KOPT-K1 (cell line): ENCODE results near the gene AGRN.
A peak's percentile ranks its signal among the peaks of the same experiment; 100 is the strongest.
"Not testable (repeated sequence)": the region's sequence is repeated elsewhere in the genome, so short reads cannot be mapped to it uniquely, and the experiment has no call there.

Source experiments
- H3K27ac ChIP-seq: fragments of 200-600 bp; sonication (generic); 2 replicates; pipeline ENCODE4 v1.5.1; 2016; ENCODE audit warnings: antibody characterized with exemption, mild to moderate bottlenecking, low read depth, low read length; ENCODE audit not compliant: poor library complexity, severe bottlenecking
- H3K36me3 ChIP-seq: fragments of 200-600 bp; sonication (generic); 2 replicates; pipeline ENCODE4 v1.5.1; 2017; ENCODE audit warnings: antibody characterized with exemption, mild to moderate bottlenecking, low read length, moderate library complexity; ENCODE audit not compliant: insufficient read depth
- H3K9me3 ChIP-seq: fragments of 200-600 bp; sonication (generic); 2 replicates; pipeline ENCODE4 v1.5.1; 2017; ENCODE audit warnings: antibody characterized with exemption, low read length, mild to moderate bottlenecking; ENCODE audit not compliant: insufficient read depth, poor library complexity, severe bottlenecking

Gene AGRN

GRCh38 chr1:1004420-1004779, 15.5 kb upstream of the AGRN start:
- Histone ChIP-seq H3K27ac (no peak overlapping the region), H3K9me3 (no peaks in the 10 kb centered on the region), H3K36me3 (no peaks in the 10 kb centered on the region)

GRCh38 chr1:1004780-1005697, 14.9 kb upstream of the AGRN start:
- Histone ChIP-seq H3K36me3 (no peaks in the 10 kb centered on the region), H3K9me3 (no peaks in the 10 kb centered on the region), H3K27ac (no peak overlapping the region)

- Histone ChIP-seq H3K9me3 (no peaks in the 10 kb centered on the region), H3K27ac (no peak overlapping the region), H3K36me3 (no peaks in the 10 kb centered on the region)
Observed at GRCh38 chr1:1005774-1006304, 14.1 kb upstream of the AGRN start.

GRCh38 chr1:1006305-1007159, 13.4 kb upstream of the AGRN start:
- Histone ChIP-seq H3K27ac (no peak overlapping the region), H3K36me3 (no peaks in the 10 kb centered on the region), H3K9me3 (no peaks in the 10 kb centered on the region)

GRCh38 chr1:1010131-1010530, 9.8 kb upstream of the AGRN start:
- not testable (repeated sequence) for H3K27ac ChIP-seq, H3K9me3 ChIP-seq, H3K36me3 ChIP-seq

GRCh38 chr1:1011396-1011949, 8.4 kb upstream of the AGRN start:
- Histone ChIP-seq H3K9me3 (no peaks in the 10 kb centered on the region), H3K27ac (no peak overlapping the region), H3K36me3 (no peaks in the 10 kb centered on the region)

GRCh38 chr1:1012736-1013104, 7.2 kb upstream of the AGRN start:
- H3K27ac ChIP-seq, result peak overlapping the region; percentile 87
- not testable (repeated sequence) for H3K9me3 ChIP-seq, H3K36me3 ChIP-seq

- H3K36me3 ChIP-seq, result no peaks in the 10 kb centered on the region
- H3K9me3 ChIP-seq, result no peaks in the 10 kb centered on the region
- H3K27ac ChIP-seq, result peak within 1 kb of the TSS; percentile 87
Observed at GRCh38 chr1:1013105-1013921, 6.6 kb upstream of the AGRN start, which contains the start of gene ISG15. TSS of gene ISG15 (plus strand) at chr1:1013497. CDS start at chr1:1013574, 77 bp downstream.

GRCh38 chr1:1013922-1014648, 5.8 kb upstream of the AGRN start:
- Histone ChIP-seq H3K9me3 (no peaks in the 10 kb centered on the region), H3K36me3 (no peaks in the 10 kb centered on the region), H3K27ac (peak overlapping the region; percentile 87)

GRCh38 chr1:1014799-1015681, 4.9 kb upstream of the AGRN start:
- Histone ChIP-seq H3K27ac (peak overlapping the region; percentile 87), H3K36me3 (no peaks in the 10 kb centered on the region), H3K9me3 (no peaks in the 10 kb centered on the region)

GRCh38 chr1:1017397-1018320, 2.3 kb upstream of the AGRN start:
- not testable (repeated sequence) for H3K9me3 ChIP-seq, H3K36me3 ChIP-seq, H3K27ac ChIP-seq

GRCh38 chr1:1018321-1018685, 1.6 kb upstream of the AGRN start:
- not testable (repeated sequence) for H3K9me3 ChIP-seq, H3K36me3 ChIP-seq, H3K27ac ChIP-seq
